GM21360 (cell line): ENCODE data around the gene DGLUCY.

ENCODE experiments used
- ATAC-seq: cut with Tn5 transposase; IDR thresholded peaks from one replicate; pipeline ENCODE4 v1.9.1; 2021; ENCODE audit warnings: mild to moderate bottlenecking, moderate library complexity; ENCODE audit not compliant: unreplicated experiment

DGLUCY gene

DNA sequence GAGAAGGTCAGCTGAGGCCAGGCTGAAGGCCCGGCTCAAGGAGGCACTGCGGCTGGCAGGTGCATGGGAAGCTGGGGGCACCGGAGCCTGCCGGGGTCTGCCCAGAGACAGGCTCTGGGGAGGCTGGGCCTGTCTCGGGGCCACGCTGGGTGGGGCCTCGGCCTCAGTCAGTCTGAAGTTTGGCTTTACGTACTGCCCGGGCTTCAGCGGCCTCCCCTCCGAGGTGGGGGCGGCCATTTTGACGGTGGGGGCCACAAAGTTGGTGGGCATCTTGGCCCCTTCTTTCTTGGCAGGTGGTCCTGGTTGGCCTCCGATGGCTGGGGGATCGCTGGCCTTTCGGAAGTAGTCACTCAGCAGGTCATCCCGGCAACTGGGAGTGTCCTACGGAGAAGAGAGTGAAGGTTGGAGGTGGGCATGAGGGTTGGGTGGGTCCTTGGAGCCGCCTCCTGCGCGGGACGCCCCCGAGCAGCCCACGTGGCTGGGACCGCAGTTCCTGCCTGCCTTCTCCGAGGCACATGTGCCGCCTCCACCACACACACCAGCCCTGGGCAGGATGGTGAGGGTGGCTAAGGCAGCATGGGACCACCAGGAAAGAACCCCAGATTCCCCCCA is 159.5 kb downstream of the DGLUCY start:
- no peak for ATAC-seq

DNA sequence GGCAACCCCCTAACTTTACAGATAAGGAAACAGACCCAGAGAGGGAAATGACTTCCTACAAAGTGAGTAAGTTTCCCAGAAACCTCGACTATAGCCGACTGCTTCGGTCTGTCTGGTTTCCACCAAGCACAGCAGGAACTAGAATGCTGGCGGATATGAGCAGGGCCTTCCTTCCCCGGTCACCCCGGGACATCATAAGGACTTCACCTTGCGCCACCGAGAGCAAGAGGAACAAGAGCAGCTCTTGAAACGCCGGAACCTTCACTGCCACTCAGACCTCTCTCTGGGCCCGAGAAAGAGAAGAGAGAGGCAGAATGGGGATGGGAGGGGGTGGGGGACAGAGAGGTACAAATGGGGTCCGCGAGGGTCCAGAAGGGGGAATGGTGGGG is 160.0 kb downstream of the DGLUCY start:
- ATAC-seq, result no peak

DNA sequence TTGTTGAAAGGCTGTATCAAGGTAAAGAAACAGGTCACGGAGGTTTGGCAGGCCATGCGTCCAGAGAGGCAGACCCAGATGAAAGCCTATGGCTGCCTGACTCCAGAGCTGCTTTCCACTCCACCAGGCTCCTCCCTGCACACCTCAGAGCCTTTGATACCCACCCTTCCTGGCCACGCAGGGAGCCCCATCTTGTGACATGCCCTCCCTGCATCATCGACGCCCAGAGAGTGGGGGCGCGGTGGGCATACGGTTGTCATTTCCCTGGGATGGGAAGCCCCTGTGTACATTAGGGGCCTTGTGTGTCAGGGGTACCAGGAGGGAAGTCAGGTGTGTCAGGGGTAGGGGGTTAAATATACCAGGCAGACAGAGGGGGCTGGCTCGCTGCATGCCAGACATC is 160.9 kb downstream of the DGLUCY start:
- no peak for ATAC-seq
